ENCODE data around the gene GTF2F1.
"Not testable (repeated sequence)": the region's sequence is repeated elsewhere in the genome, so short reads cannot be mapped to it uniquely, and the experiment has no call there.

GTF2F1 gene

DNA sequence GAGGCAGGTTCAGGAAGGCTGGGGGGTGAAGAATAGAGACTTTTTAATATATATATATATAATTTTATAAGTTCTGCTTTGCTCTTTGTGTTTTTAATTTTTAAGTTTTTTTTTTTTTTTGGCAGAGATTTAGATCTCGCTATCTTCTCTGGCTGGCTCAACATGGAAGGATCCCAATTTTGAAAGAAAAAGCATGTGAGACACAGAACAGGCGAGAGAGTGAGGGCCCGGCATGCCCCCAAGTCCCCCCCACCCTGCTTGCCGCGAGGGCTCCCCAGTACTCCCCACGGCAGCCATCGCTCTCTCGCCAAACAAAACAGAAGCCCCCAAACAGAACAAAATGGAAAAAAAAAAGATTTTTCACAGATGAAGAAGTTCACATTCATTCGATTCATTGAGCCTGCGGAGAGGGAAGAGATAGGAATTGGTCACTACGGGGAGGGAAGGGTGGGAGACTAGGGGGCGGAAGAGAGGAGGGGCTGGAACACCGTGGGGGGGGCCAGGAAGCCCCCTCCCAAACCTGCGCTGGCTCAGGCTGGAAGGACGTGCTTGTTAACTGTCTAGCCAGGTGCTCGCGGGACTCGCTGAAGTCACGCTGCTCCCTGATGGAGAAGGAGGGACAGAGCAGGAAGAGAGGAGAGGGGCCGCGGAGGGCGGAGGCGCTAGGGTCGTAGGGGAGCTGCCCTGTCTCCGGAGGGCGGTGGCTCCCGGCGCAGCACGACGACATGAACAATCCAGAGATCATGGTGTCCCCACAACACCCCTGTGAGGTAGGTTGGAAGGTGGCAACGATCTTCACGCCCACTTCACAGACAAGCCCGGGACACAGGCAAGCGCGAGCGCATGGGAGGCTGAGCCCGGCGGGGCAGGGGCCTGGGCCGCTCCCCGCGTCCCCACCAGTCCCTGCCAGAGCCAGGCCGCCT, 21.0 kb upstream of the GTF2F1 start:
- H3K9me3 ChIP-seq (ENCODE audit: low read depth, low read length), result no peaks in the 10 kb centered on the region
- no peak overlapping the region for H3K9ac ChIP-seq (ENCODE audit: insufficient read length)
- no peak overlapping the region for H3K27ac ChIP-seq
- H3K4me3 ChIP-seq, result no peak overlapping the region
- TF ChIP-seq EZH2 (IDR thresholded peaks at IDR 0.05) (no peak), FOXP2 (optimal IDR thresholded peaks at IDR 0.05; ENCODE audit: control extremely low read depth, extremely low read length, insufficient read depth) (no peak), POLR2AphosphoS5 (IDR thresholded peaks at IDR 0.05; ENCODE audit: borderline replicate concordance, low read depth, low read length) (no peak)
- peaks cover 57% of the 10 kb centered on the region for H3K36me3 ChIP-seq (ENCODE audit: insufficient read depth, low read length)
- no peak for DNase-seq (ENCODE audit: low read depth, low spot score)

GRCh38 chr19:6413291-6413690, 20.3 kb upstream of the GTF2F1 start:
- no peak for DNase-seq (ENCODE audit: low read depth, low spot score)
- TF ChIP-seq EZH2 (IDR thresholded peaks at IDR 0.05), result no peak
- no peak for TF ChIP-seq POLR2AphosphoS5 (IDR thresholded peaks at IDR 0.05; ENCODE audit: borderline replicate concordance, low read depth, low read length)
- Histone ChIP-seq H3K27ac (peak overlapping the region; percentile 19; the same call in 1 of the 2 replicates), H3K36me3 (ENCODE audit: insufficient read depth, low read length) (peaks cover 50% of the 10 kb centered on the region), H3K4me3 (no peak overlapping the region), H3K9ac (ENCODE audit: insufficient read length) (no peak overlapping the region), H3K9me3 (ENCODE audit: low read depth, low read length) (no peaks in the 10 kb centered on the region)

- H3K9me3 ChIP-seq (ENCODE audit: low read depth, low read length), result no peaks in the 10 kb centered on the region
- H3K9ac ChIP-seq (ENCODE audit: insufficient read length), result no peak overlapping the region
- H3K27ac ChIP-seq, result no peak overlapping the region
- TF ChIP-seq EZH2 (IDR thresholded peaks at IDR 0.05) (no peak), FOXP2 (optimal IDR thresholded peaks at IDR 0.05; ENCODE audit: control extremely low read depth, extremely low read length, insufficient read depth) (no peak), POLR2AphosphoS5 (IDR thresholded peaks at IDR 0.05; ENCODE audit: borderline replicate concordance, low read depth, low read length) (peak; percentile 23; the same call in 1 of the 2 replicates)
- DNase-seq (ENCODE audit: low read depth, low spot score), result no peak
- H3K36me3 ChIP-seq (ENCODE audit: insufficient read depth, low read length), result peaks cover 43% of the 10 kb centered on the region
- no peak overlapping the region for H3K4me3 ChIP-seq
Observed at GRCh38 chr19:6412447-6413091, 19.6 kb upstream of the GTF2F1 start.

GRCh38 chr19:6412061-6412446, 19.1 kb upstream of the GTF2F1 start:
- Histone ChIP-seq H3K9ac (ENCODE audit: insufficient read length) (no peak overlapping the region), H3K9me3 (ENCODE audit: low read depth, low read length) (no peaks in the 10 kb centered on the region), H3K36me3 (ENCODE audit: insufficient read depth, low read length) (peaks cover 38% of the 10 kb centered on the region; the same call in 1 of the 2 replicates), H3K4me3 (no peak overlapping the region), H3K27ac (no peak overlapping the region)
- no peak for DNase-seq (ENCODE audit: low read depth, low spot score)
- TF ChIP-seq POLR2AphosphoS5 (IDR thresholded peaks at IDR 0.05; ENCODE audit: borderline replicate concordance, low read depth, low read length) (no peak), EZH2 (IDR thresholded peaks at IDR 0.05) (no peak)

GRCh38 chr19:6409346-6409745, 16.4 kb upstream of the GTF2F1 start:
- no peak for TF ChIP-seq POLR2AphosphoS5 (IDR thresholded peaks at IDR 0.05; ENCODE audit: borderline replicate concordance, low read depth, low read length)
- TF ChIP-seq EZH2 (IDR thresholded peaks at IDR 0.05), result no peak
- TF ChIP-seq FOXP2 (optimal IDR thresholded peaks at IDR 0.05; ENCODE audit: control extremely low read depth, extremely low read length, insufficient read depth), result no peak
- no peak overlapping the region for H3K9ac ChIP-seq (ENCODE audit: insufficient read length)
- H3K9me3 ChIP-seq (ENCODE audit: low read depth, low read length), result no peaks in the 10 kb centered on the region
- no peak overlapping the region for H3K4me3 ChIP-seq
- H3K36me3 ChIP-seq (ENCODE audit: insufficient read depth, low read length), result peaks cover 11% of the 10 kb centered on the region; the same call in 1 of the 2 replicates
- DNase-seq (ENCODE audit: low read depth, low spot score), result no peak
- no peak overlapping the region for H3K27ac ChIP-seq

- no peak for DNase-seq (ENCODE audit: low read depth, low spot score)
Observed at GRCh38 chr19:6406401-6406800, 13.4 kb upstream of the GTF2F1 start.

DNA sequence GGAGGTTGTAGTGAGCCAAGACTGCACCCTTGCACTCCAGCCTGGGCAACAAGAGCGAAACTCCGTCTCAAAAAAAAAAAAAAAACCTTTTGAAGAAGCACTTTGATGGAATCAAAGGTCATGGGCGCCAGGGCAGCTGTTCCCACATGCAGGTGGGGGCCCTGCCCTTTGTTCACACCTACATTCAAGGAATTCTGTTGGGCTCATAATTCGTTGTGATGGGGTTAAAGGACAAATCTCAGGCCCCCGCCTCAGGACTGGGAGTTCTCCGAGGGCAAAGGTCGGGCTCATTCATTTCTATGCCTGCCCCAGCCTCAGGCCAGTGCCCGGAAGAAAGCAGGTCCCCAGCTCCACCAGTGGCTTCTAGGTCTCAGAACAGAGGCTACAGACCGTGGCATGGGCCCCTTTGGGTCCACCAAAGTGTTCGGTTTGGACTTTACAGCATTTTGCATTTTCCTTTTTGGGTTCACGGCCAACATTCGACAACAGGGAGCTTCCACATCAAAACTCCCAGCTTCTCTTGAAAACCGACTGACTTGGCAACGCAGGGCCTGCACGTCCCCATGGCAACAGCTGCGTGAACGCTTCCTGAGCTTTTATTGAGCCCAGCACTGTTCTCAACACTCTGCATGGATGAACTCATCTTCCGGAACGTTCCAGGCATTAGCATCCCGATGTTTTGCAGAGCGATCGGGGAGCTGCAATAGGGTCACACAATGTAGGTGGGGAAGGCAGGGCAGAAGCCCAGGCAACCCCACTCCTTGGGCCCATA, 10.1 kb upstream of the GTF2F1 start:
- H3K4me3 ChIP-seq, result no peak overlapping the region
- no peak for DNase-seq (ENCODE audit: low read depth, low spot score)
- no peak overlapping the region for H3K27ac ChIP-seq
- TF ChIP-seq FOXP2 (optimal IDR thresholded peaks at IDR 0.05; ENCODE audit: control extremely low read depth, extremely low read length, insufficient read depth), result no peak
- no peak for TF ChIP-seq POLR2AphosphoS5 (IDR thresholded peaks at IDR 0.05; ENCODE audit: borderline replicate concordance, low read depth, low read length)
- TF ChIP-seq EZH2 (IDR thresholded peaks at IDR 0.05), result no peak
- H3K36me3 ChIP-seq (ENCODE audit: insufficient read depth, low read length), result no peaks in the 10 kb centered on the region
- no peaks in the 10 kb centered on the region for H3K9me3 ChIP-seq (ENCODE audit: low read depth, low read length)
- H3K9ac ChIP-seq (ENCODE audit: insufficient read length), result no peak overlapping the region

More at GRCh38 chr19:6406401-6406800, 13.4 kb upstream of the GTF2F1 start:
- Histone ChIP-seq H3K4me3 (no peak overlapping the region), H3K9me3 (ENCODE audit: low read depth, low read length) (no peaks in the 10 kb centered on the region), H3K9ac (ENCODE audit: insufficient read length) (no peak overlapping the region), H3K36me3 (ENCODE audit: insufficient read depth, low read length) (no peaks in the 10 kb centered on the region), H3K27ac (no peak overlapping the region)
- TF ChIP-seq FOXP2 (optimal IDR thresholded peaks at IDR 0.05; ENCODE audit: control extremely low read depth, extremely low read length, insufficient read depth), result no peak
- TF ChIP-seq EZH2 (IDR thresholded peaks at IDR 0.05), result no peak
- TF ChIP-seq POLR2AphosphoS5 (IDR thresholded peaks at IDR 0.05; ENCODE audit: borderline replicate concordance, low read depth, low read length), result no peak

- H3K36me3 ChIP-seq (ENCODE audit: insufficient read depth, low read length), result no peaks in the 10 kb centered on the region
- H3K27ac ChIP-seq, result no peak overlapping the region
- DNase-seq (ENCODE audit: low read depth, low spot score), result no peak
- TF ChIP-seq FOXP2 (optimal IDR thresholded peaks at IDR 0.05; ENCODE audit: control extremely low read depth, extremely low read length, insufficient read depth) (no peak), POLR2AphosphoS5 (IDR thresholded peaks at IDR 0.05; ENCODE audit: borderline replicate concordance, low read depth, low read length) (no peak)
- no peak overlapping the region for H3K9ac ChIP-seq (ENCODE audit: insufficient read length)
- no peak overlapping the region for H3K4me3 ChIP-seq
- no peaks in the 10 kb centered on the region for H3K9me3 ChIP-seq (ENCODE audit: low read depth, low read length)
Observed at GRCh38 chr19:6402058-6402457, 9.1 kb upstream of the GTF2F1 start.

DNA sequence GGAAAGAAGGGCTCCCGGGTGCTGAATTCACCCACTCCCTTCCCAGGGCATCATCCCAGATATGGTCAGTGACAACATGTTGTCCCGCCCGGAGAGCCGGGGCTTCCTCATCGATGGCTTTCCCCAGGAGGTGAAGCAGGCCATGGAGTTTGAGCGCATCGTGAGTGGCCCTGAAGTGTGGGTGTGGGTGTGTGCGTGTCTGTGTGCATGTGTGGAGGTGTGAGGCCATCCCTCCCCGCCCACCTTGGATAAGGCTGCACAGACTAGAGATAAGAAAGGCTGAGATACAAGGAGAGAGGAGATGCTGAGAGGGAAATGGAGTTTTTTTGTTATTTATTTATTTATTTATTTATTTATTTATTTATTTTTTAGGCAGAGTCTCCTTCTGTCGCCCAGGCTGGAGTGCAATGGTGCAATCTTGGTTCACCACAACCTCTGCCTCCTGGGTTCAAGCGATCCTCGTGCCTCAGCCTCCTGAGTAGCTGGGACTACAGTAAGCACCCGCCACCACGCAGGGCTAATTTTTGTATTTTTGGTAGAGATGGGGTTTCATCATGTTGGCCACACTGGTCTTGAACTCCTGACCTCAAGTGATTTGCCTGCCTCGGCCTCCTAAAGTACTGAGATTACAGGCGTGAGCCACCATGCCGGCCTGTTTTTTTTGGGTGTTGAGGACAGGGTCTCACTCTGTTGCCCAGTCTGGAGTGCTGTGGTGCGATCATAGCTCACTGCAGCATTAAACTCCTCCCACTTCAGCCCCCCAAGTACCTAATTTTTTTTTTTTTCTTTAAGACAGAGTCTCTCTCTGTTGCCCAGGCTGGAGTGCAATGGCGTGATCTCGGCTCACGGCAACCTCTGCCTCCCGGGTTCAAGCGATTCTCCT, 7.3 kb upstream of the GTF2F1 start:
- not testable (repeated sequence) for H3K9ac ChIP-seq (ENCODE audit: insufficient read length); H3K9me3 ChIP-seq (ENCODE audit: low read depth, low read length); DNase-seq (ENCODE audit: low read depth, low spot score); H3K4me3 ChIP-seq; H3K36me3 ChIP-seq (ENCODE audit: insufficient read depth, low read length); H3K27ac ChIP-seq

All from SK-N-MC (cell line).